Fibroblast of skin of abdomen (primary cell): ENCODE results near the gene RBM33. TPM values are rescaled to one million over a fixed set of nuclear protein-coding genes. Genes with fewer than 3 reads are reported as not detected.
"Not testable (repeated sequence)": the region's sequence is repeated elsewhere in the genome, so short reads cannot be mapped to it uniquely, and the experiment has no call there.

Source experiments
- DNase-seq: peaks from one replicate; pipeline ENCODE4 v3.0.0-alpha.2; 2013
- polyA plus RNA-seq, 2 experiments: library from polyadenylated mRNA; unstranded; fragments of 120-200 nt; gene quantifications; one replicate each; pipeline ENCODE4 v1.2.1, GENCODE V29; 2013; ENCODE audit not compliant: insufficient read length in 2 of 2

The RBM33 gene, protein sequence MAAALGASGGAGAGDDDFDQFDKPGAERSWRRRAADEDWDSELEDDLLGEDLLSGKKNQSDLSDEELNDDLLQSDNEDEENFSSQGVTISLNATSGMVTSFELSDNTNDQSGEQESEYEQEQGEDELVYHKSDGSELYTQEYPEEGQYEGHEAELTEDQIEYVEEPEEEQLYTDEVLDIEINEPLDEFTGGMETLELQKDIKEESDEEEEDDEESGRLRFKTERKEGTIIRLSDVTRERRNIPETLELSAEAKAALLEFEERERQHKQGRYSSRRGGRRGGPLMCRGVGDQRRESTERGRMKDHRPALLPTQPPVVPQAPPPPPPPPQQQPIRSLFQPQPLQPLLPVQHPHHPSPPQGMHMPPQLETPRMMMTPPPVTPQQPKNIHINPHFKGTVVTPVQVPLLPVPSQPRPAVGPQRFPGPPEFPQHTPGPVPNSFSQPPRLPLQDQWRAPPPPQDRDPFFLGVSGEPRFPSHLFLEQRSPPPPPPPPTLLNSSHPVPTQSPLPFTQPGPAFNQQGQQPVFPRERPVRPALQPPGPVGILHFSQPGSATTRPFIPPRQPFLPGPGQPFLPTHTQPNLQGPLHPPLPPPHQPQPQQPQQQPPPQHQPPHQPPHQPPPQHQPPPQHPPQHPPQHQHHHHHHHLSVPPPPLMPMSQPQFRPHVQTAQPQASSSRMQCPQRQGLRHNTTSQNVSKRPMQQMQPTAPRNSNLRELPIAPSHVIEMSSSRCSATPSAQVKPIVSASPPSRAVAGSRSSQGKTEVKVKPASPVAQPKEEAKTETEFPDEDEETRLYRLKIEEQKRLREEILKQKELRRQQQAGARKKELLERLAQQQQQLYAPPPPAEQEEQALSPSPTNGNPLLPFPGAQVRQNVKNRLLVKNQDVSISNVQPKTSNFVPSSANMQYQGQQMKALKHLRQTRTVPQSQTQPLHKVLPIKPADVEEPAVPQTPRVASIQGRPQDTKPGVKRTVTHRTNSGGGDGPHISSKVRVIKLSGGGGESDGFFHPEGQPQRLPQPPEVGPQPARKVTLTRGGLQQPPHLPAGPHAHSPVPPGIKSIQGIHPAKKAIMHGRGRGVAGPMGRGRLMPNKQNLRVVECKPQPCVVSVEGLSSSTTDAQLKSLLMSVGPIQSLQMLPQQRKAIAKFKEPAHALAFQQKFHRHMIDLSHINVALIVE
- polyA plus RNA-seq (2013, experiment 1 of 2; ENCODE audit: insufficient read length): 20.0 TPM
- polyA plus RNA-seq (2013, experiment 2 of 2; ENCODE audit: insufficient read length): 16.4 TPM

DNA sequence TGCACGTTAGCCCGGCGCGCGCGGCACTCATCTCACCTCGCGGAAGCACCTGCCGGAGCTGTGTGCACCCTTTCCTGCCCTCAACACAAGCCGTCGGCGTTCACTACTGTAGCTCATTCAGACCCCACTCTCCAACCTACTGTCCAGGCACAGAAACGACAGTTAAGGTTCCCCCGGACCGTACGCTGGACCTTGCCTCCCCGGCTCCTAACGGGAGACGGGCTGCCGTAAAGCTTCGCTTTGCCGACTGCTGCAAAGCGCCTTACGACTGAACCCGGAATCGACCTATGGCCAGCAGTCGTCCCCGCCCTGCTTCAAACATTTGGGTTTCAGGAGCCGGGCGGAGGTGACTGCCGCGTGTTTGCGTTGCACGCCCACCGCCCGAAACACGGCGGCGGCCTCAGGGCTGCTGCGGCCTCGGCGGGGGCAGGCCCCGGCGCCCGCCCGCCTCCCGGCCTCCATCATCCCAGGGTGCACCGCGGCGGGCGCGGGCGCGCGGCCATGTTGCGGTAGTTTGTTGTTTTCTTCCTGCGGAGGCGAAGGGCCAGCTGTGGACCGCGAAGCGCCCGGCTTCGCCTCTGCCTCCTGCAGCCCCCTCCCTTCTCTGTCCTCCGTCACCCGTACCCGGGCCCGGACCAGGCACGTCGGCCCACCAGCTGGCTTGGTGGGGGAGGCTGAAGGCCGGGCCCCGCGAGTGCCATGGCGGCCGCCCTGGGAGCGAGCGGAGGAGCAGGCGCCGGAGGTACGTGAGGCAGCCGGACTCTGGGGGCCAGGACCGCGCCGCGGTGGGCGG lies at the start of gene RBM33:
Gene RBM33 (plus strand): TSS at position 484 of the 793 bp plus-strand sequence. CDS start 216 bp downstream, at position 700.
- DNase-seq: peak; percentile 83

DNA sequence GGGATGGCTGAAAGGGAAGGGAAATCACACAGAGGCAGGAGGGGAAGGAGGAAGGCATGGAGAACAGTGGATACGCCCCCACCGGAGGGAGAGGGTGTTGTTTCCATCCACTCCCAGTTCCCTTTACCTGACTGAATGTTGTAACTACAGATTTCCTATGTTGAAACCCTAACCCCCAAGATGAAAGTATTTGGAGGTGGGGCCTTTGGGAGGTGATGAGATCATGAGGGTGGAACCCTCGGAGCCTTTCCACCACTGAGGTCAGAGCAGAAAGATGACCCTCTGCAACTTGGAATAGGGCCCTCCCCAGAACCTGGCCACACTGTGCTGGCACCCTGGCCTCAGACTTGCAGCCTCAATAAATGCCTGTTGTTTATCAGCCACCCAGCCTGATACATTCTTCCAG lies 49.5 kb upstream of the RBM33 start:
- no peak for DNase-seq

- peak; percentile 38 for DNase-seq
Measured at GRCh38 chr7:155597753-155598140, 46.7 kb upstream of the RBM33 start.

GRCh38 chr7:155598810-155599210 lies 45.7 kb upstream of the RBM33 start:
- DNase-seq: peak; percentile 64

DNA sequence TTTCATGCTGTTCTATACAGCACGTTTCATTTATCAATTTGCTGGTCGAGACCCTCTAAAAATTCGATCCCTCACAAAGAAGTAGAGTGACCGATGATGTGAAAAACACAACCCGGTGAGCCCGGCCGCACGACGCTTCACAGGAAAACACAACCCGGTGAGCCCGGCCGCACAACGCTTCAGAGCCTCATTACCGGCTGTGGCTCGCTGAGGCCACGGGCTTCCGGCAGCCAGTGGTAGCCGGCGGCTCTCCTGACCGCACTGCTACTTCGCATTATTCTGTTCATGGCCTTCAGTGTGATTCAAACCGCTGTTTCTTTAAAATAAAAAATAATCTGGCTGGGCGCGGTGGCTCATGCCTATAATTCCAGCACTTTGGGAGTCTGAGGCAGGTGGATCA lies 42.3 kb upstream of the RBM33 start:
- DNase-seq: no peak

- DNase-seq: no peak
Measured at GRCh38 chr7:155602750-155603149, 41.7 kb upstream of the RBM33 start.

DNA sequence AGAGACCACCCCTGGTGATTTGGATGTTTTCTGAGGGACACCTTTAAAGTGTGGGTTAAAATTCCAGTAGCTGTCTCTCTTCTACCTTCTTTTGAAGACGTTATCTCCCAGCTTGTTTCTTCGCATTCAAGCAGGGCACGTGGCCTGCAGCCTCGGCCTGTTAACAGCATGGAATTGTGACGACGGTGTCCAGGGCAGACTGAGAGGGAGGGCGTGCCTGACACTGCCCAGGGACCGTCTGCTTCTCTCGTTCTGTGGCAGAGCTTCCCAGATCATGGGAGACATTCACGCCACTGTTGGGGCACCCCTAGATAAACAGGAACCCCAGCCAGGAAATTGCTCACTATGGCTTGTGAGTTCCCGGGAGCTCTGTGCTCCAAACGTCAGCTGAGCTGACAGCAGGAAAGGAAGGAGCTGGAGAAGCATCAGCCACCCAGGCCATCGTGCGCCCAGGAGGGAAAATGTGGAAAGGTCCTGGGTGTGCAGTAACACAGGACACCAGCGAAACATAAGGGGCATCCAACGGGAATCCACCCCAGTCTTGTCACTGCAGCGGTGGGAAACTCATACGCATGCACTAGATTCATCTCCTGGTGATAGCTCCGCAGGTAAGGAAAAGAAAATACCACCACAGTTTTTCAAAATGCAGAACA lies 41.1 kb upstream of the RBM33 start:
- DNase-seq: no peak

DNA sequence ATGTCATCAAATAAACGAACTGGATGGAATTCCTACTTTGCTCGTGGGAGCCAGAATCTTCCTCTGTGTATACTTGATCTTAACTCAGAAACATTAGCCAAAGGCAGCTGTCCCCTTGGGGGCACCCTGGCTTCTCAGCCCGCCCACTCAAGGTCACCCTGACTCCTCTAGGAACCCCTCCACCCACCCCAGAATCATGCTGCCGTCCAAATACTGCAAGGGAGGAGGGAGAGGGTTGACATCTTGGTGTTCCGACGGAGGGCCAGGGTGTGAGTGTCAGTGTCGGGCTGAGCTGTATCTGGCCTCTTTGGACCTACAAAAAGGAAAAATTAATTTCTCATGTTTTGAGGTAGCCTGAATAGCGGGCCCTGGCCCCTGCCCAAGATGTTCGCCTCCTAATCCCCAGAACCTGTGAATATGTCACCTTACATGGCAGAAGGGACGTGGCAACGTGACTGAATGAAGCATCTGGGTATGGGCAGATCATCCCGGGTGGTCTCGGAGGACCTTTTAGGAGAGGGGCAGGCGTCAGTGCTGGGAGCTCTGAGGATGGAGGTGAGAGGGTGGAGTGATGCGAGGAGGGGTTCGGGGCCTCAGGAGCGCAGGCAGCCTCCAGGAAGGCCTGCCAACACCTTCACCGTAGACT lies 40.5 kb upstream of the RBM33 start:
- no peak for DNase-seq

DNA sequence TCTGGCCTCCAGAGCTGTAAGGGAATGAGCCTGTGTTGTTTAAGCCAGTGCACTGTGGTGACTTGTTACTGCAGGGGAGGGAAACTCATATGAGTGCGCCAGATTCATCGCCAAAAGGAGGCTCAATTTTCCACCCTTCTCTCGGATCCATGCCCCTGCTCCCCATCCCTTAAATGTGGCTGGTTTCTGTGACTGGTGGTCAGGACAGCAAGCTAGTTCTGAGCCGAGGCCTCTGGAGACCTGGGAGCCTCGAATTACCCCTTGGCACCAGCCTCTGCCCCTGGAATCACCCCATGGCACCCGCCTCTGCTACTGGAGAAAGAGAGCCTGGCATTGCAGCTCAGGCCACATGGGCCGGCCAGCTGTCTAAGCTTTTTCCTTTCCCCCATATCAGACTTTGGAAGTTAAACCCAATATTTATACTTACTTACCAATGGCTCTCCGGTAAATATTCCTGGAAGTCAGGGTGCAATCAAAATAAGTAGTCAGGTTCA lies 39.9 kb upstream of the RBM33 start:
- no peak for DNase-seq

DNA sequence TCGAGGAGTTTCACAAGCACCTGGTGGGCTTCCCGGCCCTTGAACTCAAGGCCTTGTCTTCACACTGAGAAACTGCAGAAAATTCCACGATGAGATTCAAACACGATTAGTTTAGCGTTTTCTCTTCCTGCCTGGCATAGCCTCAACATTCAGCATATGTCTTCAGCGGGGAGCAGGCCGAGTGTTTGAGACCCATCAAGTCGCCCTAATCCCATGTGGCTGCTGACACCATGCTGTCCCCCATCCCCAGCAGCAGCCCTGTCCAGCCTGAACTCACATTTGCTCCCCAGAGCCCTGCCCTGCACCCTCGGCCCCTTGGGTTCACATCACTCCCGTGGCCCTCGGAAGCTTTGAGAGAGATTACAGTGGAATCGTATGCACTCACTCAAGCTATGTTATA lies 35.3 kb upstream of the RBM33 start:
- no peak for DNase-seq

- DNase-seq: no peak
Measured at GRCh38 chr7:155610633-155611193, 33.7 kb upstream of the RBM33 start.

DNA sequence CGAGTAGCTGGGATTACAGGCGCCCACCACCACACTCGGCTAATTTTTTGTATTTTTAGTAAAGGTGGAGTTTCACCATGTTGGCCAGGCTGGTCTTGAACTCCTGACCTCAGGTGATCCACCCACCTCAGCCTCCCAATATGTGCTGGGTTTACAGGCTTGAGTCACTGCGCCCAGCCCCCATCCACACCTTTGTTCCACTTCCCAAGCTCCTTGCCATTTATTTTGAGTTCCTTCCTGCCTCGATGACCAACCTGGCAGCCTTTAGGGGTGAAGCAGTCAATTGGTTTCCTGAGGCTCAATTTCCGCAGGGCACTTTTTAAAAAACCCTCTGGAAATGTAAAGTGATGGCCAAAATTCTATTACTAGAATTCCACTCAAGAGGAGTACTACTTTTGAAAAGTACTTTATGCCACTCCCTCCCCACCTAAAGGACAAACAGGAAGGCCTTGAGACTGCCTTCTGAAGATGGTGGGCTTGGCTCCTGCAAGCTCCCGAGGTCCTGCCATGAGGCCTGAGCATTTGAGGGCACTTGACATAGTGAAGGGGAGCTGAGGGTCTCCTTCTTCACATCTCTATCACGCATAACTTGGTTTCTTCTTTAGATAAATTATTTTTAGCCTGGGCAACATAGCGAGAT lies 32.5 kb upstream of the RBM33 start:
- DNase-seq: no peak

DNA sequence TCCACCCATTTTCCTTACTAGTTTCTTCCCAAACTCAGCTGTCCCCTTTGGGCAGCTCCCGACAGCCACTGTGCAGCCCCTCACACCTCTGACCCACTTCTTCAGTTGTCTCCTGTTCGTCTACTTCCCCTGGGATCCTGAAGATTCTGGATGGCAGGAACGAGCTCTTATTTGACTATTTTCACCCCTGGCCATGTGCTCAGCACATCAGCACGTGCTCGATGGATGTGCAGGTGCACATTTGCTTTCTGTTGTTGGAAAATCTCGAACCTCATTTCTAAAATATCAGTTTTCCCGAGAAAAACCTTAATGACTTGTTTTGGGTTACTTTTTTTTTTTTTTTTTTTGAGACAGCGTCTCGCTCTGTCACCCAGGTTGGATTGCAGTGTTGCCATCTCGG lies 31.8 kb upstream of the RBM33 start:
- DNase-seq: no peak

GRCh38 chr7:155615085-155615484 lies 29.4 kb upstream of the RBM33 start:
- DNase-seq: not testable (repeated sequence)

GRCh38 chr7:155618708-155619633 lies 25.5 kb upstream of the RBM33 start:
- peak; percentile 10 for DNase-seq

GRCh38 chr7:155619634-155620271 lies 24.7 kb upstream of the RBM33 start:
- no peak for DNase-seq

GRCh38 chr7:155620497-155620896 lies 24.0 kb upstream of the RBM33 start:
- no peak for DNase-seq

DNA sequence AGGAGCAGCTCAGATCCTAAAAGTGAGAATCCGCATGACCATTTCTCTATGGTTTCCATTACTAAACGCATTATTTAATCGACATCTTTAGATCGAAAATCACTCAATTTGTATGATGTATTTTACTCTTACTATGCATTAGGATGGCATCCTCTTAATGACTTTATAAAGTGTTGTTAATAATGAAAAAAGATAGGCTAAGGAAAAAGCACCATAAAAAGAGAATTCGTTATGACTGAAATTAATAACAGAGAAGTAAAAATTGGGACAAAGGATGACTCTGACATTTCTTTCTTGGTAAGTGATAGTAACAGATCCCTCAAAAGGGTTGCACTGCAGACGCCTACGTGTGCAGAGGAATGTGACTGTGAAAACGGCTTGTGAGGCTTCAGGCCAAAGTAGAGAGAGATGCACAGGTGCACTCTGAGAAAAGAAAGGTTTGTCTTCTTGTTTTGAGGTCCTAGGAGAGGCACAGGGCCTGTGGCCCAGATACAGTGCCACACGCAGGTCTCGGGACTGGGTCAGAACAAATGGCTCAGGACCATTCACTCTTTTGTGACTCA lies 23.0 kb upstream of the RBM33 start:
- DNase-seq: no peak
